Measurements from ENCODE around the gene TTC17.

The TTC17 gene

GRCh38 chr11:43541993-43542392 is 183.3 kb downstream of the TTC17 start:
- no peak for DNase-seq

GRCh38 chr11:43542750-43543712 is 184.3 kb downstream of the TTC17 start:
- DNase-seq, result no peak

Data from NCI-H446 (cell line).